GM10248 (cell line): Measurements from ENCODE around the gene BAZ1B.
"Not testable (repeated sequence)": the region's sequence is repeated elsewhere in the genome, so short reads cannot be mapped to it uniquely, and the experiment has no call there.

ENCODE experiments used
- CTCF ChIA-PET: fragments of 300-600 bp; sonication (Branson Sonifier 250); formaldehyde crosslinking; extraction: SDS; loops from one replicate; lab custom pipeline; 2021; ENCODE audit warnings: antibody characterized with exemption; lab: Yijun Ruan, JAX
- POLR2A ChIA-PET: fragments of 350-650 bp; sonication (Branson Sonifier 250); formaldehyde crosslinking; extraction: SDS; loops from one replicate; lab custom pipeline; 2020; ENCODE audit warnings: antibody characterized with exemption; lab: Yijun Ruan, JAX
- DNase-seq: peaks from one replicate; pipeline ENCODE4 v3.0.0; 2012; ENCODE audit errors: extremely low spot score
- TF ChIP-seq, protein P1 (sequence below): IDR thresholded peaks from 2 replicates; pipeline ENCODE4 v1.5.1; 2012; ENCODE audit warnings: mild to moderate bottlenecking, low read depth; ENCODE audit errors: extremely low read depth, missing control alignments, control extremely low read depth

The BAZ1B gene

DNA sequence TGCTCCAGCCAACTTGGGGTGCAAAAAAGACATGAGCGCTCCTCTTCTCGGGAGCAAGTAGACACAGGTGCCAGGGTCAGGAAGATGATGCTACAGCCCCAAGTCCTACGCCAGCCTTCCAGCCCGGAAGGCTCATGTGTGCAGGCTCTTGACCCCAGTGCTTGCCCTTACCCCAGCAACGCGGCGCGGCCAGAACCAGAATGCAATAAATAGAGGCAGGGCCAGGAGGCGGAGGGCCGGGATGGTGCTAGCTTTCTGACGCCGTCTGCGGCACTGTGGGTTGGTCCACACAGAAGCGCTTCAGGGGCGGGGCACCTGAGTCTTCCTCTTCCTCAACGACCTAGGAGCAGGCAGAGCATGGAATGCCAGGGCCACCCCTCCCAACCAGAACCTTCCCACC lies 15.0 kb upstream of the BAZ1B start:
- DNase-seq: no peak
- TF ChIP-seq, protein P1, sequence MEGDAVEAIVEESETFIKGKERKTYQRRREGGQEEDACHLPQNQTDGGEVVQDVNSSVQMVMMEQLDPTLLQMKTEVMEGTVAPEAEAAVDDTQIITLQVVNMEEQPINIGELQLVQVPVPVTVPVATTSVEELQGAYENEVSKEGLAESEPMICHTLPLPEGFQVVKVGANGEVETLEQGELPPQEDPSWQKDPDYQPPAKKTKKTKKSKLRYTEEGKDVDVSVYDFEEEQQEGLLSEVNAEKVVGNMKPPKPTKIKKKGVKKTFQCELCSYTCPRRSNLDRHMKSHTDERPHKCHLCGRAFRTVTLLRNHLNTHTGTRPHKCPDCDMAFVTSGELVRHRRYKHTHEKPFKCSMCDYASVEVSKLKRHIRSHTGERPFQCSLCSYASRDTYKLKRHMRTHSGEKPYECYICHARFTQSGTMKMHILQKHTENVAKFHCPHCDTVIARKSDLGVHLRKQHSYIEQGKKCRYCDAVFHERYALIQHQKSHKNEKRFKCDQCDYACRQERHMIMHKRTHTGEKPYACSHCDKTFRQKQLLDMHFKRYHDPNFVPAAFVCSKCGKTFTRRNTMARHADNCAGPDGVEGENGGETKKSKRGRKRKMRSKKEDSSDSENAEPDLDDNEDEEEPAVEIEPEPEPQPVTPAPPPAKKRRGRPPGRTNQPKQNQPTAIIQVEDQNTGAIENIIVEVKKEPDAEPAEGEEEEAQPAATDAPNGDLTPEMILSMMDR: no peak
- CTCF ChIA-PET: interaction anchor here (1.2 kb wide), 1 partner anchor 131 kb away, joined by 3 read pairs; the partner anchor contains the start of gene VPS37D
- POLR2A ChIA-PET: no interaction called here

DNA sequence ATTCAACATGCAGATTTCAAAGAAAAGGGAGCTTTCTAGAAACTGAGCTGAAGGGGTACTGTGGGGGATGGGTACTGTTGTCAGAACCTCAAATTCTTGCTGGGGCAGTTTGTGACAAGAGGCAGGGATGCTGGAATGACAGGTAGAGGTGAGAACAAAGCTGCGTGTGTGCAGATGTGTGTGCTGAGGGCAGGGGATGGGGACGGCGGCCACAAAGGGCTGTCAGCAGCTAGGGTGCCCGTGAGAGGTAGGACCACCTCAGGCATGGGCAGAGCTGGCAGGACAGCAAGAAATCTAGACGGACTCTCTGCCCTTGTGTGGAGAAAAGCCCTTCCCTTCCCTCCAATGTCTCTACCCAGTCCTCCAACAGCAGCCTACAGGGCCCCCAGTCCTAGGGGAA lies 14.4 kb upstream of the BAZ1B start:
- TF ChIP-seq, protein P1: no peak
- CTCF ChIA-PET: interaction anchor here (1.2 kb wide), 1 partner anchor 132 kb away, joined by 3 read pairs; the partner anchor contains the start of gene VPS37D
- POLR2A ChIA-PET: no interaction called here
- DNase-seq: no peak

DNA sequence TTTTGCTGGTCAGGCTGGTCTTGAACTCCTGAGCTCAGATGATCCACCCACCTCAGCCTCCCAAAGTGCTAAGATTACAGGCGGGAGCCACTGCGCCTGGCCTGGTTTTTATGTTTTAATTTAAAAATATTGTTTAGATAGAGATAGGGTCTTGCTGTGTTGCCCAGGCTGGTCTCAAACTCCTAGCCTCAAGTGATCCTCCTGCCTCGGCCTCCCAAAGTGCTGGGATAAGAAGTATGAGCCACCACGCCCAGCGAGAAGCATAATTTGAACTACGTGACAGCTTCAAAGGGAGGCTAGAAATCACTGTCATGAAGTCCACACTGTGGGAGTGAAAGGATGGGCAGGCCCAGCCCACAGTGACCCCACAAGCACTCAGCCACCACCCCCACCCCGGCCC lies 13.8 kb upstream of the BAZ1B start:
- DNase-seq, POLR2A ChIA-PET: not testable (repeated sequence)
- CTCF ChIA-PET: interaction anchor here (1.2 kb wide), 1 partner anchor 132 kb away, joined by 3 read pairs; the partner anchor contains the start of gene VPS37D

DNA sequence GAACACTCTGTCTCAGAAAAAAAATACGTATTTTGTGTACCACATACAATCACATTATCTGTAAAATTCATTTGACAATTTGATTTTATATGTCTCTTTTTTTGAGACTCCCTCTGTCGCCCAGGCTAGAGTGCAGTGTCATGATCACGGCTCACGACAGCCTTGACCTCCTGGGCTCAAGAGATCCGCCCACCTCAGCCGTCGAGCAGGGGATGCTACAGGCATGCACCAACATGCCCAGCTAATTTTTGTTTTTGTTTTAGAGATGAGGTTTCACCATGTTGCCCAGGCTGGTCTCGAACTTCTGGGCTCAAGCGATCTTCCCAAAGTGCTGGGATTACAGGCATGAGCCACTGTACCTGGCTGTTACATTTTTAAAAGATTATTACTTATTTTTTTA lies 11.6 kb upstream of the BAZ1B start:
- CTCF ChIA-PET: interaction anchor here (2.2 kb wide), 1 partner anchor 10 kb away, joined by 4 read pairs; no protein-coding TSS in a partner anchor
- no peak for DNase-seq
- TF ChIP-seq, protein P1: no peak
- POLR2A ChIA-PET: no interaction called here

DNA sequence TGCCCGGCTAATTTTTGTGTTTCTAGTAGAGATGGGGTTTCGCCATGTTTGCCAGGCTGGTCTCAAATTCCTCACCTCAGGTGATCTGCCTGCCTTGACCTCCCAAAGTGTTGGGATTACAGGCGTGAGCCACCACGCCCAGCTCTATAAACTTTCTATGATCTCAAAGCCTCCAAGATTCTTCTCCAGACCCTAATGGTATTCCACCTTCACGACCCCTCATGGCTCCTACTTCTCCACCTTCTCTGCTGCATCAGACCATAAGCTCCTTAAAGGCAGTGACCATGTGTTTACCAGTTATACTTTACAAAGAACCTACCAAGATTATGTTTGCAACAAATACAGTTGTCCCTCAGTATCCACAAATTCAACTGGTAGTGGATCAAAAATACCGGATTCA lies 10.1 kb upstream of the BAZ1B start:
- CTCF ChIA-PET: interaction anchor here (1.4 to 2.2 kb wide), 2 partner anchors 8 to 11 kb away, joined by 3 to 4 read pairs; no protein-coding TSS in a partner anchor
- TF ChIP-seq, protein P1: no peak
- DNase-seq: no peak
- POLR2A ChIA-PET: no interaction called here

DNA sequence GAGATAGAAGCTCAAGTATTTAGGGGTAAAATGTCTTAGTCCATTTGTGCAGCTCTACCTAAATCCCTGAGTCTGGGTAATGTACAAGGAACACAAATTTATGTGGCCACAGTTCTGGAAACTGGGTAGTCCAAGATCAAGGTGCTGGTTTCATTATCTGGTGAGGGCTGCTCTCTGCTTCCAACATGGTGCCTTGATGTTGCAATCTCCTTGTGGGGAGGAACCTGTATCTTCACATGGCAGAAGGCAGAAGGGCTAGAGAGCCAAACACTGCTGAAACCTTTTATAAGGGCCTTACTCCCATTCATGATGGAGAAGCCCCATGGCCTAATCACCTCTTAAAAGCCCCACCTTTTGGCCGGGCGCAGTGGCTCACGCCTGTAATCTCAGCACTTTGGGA lies 8.7 kb upstream of the BAZ1B start:
- TF ChIP-seq, protein P1: no peak
- ChIA-PET CTCF (no interaction called here), POLR2A (no interaction called here)
- DNase-seq: no peak
